ENCODE measurements around the gene CSRP2.

GRCh38 chr12:76848132-76848531, 30.7 kb downstream of the CSRP2 start:
- TF ChIP-seq POLR2A (IDR thresholded peaks at IDR 0.05) (no peak), POLR2AphosphoS5 (IDR thresholded peaks at IDR 0.05) (no peak)
- TF ChIP-seq, protein P1, sequence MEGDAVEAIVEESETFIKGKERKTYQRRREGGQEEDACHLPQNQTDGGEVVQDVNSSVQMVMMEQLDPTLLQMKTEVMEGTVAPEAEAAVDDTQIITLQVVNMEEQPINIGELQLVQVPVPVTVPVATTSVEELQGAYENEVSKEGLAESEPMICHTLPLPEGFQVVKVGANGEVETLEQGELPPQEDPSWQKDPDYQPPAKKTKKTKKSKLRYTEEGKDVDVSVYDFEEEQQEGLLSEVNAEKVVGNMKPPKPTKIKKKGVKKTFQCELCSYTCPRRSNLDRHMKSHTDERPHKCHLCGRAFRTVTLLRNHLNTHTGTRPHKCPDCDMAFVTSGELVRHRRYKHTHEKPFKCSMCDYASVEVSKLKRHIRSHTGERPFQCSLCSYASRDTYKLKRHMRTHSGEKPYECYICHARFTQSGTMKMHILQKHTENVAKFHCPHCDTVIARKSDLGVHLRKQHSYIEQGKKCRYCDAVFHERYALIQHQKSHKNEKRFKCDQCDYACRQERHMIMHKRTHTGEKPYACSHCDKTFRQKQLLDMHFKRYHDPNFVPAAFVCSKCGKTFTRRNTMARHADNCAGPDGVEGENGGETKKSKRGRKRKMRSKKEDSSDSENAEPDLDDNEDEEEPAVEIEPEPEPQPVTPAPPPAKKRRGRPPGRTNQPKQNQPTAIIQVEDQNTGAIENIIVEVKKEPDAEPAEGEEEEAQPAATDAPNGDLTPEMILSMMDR (IDR thresholded peaks at IDR 0.05), result no peak

Measured in upper lobe of left lung (tissue), 4 donors.